Embryonic facial prominence (tissue), 1 donor: ENCODE data around the gene PES1.
"Not testable (repeated sequence)": the region's sequence is repeated elsewhere in the genome, so short reads cannot be mapped to it uniquely, and the experiment has no call there.

ENCODE experiments used
- DNase-seq: peaks from one replicate; pipeline ENCODE4 v3.0.0-alpha.2; 2016; ENCODE audit errors: extremely low spot score

Gene PES1

DNA sequence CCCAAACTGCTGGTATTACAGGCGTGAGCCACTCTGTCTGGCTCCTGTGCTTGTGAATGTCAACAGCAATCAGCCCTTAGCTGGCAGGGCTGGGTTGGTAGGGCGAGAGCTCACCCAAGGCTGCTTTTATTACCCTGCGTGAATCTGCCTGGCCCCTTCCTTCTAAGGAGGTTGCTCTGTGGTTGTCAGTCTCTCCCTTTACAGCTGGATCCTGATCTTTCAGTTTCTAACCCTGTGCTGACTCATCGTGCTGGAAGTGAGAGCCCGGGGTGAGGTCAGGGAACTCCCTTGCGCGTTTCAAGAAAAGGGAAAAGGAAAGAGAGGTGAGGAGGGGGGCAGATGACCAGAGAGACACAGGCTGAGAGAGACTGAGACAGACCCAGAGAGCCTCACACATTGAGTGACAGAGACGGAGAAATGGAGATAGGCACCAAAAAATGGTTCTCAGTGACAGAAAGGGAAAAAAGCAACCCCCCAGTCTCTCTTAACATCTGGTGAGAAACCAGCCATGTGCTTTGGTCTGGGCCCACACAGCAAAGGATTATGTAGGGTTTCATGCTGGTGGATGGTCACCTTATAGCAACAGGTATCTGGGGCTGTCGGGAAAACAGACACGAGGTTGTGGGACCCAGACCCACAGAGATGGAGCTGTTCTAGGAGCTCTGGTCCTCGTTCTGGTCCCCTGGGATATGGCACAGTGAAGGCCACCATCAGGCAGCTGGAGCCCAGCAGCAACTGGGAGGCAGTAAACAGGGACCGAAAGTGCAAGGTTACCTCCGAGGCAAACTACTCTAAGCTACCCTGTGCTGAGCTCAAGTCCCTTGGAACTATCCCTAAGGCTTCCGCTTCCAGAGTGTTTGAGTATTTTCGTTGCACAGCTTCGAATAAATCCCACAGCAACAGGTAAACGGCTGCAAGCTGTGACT, 17.8 kb upstream of the PES1 start:
- no peak for DNase-seq

DNA sequence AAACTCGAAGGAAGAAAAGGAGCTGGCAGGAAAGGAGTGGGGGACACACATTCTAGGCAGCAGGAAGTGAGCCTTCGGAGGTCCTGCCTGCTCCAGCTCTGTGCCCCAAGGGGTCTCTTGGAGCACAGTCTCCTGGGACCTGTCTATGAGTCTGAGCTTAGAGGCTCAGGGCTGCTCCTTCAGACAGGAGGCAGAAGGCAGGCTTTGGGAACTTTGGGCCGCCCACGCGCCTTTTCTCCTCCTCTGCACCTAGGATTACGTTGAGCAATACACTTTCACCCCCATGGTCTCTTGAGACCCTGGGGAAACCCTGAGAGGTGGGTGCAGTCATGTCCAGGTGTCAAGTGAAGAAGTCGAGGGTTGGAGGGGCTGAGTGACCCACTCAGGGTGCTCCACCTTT, 16.2 kb upstream of the PES1 start:
- no peak for DNase-seq

DNA sequence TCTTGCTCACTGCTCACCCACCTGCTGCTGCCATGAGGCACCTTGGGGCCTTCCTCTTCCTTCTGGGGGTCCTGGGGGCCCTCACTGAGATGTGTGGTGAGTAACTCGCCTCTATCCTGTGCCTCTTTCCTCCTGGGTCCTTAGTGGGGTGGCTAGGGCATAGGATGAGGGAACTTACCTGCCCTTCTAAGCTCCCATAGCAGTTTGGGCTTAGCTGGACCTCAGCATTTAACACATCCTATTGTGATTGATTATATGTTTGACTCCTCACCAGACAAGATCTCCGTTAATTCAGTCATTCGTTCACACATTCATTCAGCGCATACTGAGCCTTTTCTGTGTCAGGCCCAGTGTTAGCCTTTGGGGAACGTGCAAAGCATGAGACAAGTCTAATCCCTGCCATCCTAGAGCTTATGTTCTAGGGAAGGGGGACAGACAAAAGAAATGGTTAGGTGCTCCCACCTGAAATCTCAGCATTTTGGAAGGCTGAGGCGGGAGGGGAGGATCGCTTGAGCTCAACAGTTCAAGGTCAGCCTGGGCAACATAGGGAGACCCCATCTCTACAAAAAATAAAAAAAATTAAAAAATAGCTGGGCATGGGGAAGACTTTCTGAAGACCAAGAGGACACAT, 15.7 kb upstream of the PES1 start:
- no peak for DNase-seq

DNA sequence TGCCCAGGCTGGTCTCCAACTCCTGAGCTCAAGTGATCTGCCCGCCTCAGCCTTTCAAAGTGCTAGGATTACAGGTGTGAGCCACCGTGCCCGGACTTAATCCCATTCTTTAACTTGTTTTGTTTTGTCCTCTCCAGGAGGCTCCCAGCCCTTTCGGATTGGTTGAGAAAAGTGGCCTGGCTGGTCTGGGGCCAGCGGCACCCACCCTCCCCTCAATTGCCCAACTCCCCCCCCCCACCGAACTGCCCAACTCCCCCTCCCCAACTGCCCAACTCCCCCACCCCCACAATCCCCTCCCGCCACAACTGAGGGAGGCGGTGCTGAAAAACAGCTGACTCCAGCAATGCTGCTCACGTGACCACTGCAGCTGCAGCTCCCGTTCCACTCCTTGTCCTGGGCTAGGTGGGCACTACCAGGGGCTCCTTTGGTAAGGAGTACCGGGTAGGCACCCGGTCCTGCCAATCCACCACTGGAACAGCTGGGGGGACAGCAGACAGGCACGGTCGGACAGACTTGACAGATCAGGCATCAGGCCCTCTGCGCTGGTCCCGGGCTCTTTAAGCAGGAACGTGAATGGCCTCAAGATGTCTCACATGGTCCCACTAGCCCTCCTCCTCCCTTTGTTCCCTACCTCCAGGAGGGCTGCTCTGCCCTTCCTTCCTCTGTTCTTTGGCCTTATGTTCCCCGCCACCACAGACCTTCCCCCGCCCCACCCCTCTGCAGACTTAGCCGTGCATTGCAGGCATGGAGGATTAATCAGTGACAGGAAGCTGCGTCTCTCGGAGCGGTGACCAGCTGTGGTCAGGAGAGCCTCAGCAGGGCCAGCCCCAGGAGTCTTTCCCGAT, 15.0 kb upstream of the PES1 start, which contains the start of gene TCN2:
Gene TCN2 (plus strand): TSS at position 720 of the 845 bp plus-strand sequence. CDS start 158 bp downstream, outside the sequence.
- peak; percentile 39 for DNase-seq

DNA sequence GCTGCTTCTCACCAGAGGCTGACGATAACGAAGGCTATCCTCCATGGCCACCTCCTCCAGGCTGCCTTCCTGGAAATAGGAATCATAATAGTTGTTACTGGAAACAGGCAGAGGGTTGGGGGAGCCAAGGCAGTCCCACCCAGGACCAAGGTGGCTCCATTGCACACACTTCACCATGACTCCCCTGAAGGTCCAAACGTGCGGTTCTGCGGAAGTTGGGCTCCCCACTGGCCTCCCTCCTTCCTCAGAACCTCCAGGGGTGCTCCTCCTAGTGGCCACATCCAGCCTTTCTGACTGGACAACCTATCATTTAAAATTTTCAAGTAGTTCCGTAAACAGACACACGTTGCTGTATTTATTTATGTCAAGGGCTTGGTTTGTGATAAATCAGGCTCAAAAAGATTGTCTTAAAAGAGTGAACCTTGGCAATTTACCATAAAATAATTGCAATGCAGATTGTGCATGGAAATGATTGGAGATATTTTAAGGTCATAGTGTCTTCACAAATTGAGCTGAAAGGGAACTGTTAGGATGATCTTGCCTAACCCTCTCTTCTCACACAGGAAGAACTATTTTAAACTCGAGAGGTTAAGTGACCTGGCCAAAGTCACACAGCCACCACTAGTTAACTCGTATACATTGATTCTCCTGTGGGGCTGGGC, 13.9 kb upstream of the PES1 start:
- no peak for DNase-seq

DNA sequence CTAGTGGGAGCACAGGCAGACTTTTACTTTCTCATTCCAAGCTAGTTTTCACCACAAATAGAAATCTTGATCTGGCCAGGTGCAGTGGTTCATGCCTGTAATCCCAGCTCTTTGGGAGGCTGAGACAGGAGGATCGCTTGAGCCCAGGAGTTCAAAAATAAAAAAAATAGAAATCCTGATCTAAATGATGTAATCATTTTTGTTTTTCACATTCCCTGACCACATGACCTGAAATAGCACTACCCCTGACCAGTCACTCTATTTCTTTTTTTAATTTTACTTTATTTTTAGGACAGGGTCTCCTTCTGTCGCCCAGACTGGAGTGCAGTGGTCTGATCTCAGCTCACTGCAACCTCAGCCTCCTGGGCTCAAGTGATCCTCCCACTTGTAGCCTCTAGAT, 13.0 kb upstream of the PES1 start:
- DNase-seq = no peak

DNA sequence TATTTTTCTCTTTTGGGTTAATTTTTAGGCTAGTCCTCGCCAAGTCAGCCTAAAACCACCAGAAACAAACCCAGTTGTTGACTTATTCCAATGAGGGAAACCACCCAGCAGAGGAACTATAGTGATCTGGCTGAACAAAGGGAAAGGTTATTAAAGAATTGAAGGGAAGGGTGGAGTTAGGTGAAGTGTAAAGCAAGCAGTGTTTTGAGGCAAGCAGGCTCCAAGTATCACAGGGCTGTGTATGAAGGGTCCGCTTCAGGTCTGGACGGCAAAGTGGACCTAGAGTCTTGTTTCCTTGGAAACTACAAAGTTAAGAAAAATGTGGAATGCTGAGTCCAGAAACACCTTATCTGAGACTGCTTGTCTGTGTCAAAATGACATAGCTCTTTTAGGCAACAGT, 12.1 kb upstream of the PES1 start:
- DNase-seq = no peak

DNA sequence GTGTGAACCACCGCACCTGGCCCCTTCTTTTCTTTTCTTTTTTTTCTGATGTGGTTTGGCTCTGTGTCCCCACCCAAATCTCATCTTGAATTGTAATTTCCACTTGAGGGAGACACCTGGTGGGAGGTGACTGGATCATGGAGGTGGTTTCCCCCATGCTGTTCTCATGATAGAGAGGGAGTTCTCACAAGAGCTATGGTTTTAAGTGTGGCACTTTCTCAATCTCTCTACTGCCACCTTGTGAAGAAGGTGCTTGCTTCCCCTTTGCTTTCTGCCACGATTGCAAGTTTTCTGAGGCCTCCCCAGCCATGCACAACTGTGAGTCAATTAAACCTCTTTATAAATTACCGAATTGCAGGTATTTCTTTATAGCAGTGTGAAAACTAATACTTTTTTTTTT, 10.3 kb upstream of the PES1 start:
- no peak for DNase-seq

DNA sequence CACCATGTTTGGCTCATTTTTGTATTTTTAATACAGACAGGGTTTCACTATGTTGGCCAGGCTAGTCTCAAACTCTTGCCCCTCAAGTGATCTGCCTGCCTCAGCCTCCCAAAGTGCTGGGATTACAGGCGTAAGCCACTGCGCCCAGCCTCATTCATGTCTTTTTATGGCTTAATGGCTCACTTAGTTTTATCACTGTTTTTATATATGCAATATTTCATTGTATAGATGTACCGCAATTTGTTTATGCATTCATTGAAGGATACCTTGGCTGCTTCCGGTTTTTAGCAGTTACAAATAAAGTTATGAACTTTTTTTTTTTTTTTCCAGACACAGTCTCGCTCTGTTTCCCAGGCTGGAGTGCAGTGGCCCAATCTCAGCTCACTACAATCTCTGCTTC, 9.8 kb upstream of the PES1 start:
- DNase-seq = no peak

DNA sequence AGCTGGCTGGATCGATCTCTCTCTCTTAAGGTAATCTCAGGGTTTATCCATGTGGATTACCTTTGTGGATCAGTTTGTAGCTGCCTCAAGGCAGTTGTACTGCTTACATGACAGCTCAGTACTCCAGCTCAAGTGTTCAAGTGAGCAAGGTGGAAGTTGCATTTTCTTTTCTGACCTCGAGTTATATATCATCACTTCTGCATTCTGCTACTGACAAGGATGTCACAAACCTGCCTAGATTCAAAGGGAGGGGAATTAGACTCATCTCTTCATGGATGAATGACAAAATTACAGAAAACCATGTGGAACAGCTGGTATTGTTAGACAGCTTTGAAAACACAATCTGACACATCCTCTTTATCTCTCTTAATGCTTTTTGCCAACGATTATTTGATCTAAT, 9.2 kb upstream of the PES1 start:
- DNase-seq = no peak

DNA sequence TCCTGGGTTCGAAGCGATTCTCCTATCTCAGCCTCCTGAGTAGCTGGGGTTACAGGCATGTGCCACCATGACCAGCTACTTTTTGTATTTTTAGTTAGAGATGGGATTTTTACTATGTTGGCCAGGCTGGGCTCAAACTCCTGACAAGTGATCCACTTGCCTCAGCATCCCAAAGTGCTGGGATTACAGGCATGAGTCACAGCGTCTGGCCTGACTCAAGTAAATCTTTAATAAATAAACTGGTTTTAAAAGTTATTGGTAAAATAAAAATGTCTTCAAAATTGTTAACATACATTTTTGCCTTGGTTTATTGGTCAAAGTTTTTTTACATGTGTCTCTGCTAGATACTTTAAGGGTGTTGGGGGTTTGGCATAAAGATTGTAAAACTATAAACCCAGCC, 7.3 kb upstream of the PES1 start:
- DNase-seq = no peak

DNA sequence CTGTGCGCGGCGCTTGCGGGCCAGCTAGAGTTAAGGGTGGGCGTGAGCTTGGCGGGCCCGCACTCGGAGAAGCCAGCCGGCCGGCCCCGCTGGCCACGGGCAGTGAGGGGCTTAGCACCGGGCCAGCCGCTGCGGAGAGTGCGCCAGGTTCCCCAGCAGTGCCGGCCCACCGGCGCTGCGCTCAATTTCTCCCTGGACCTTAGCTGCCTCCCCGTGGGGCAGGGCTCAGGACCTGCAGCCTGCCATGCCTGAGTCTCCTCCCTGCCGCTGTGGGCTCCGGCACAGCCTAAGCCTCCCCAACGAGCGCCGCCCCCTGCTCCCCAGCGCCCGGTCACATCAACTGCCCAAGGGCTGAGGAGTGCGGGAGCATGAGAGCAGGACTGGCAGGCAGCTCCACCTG, 5.2 kb upstream of the PES1 start:
- DNase-seq = no peak

DNA sequence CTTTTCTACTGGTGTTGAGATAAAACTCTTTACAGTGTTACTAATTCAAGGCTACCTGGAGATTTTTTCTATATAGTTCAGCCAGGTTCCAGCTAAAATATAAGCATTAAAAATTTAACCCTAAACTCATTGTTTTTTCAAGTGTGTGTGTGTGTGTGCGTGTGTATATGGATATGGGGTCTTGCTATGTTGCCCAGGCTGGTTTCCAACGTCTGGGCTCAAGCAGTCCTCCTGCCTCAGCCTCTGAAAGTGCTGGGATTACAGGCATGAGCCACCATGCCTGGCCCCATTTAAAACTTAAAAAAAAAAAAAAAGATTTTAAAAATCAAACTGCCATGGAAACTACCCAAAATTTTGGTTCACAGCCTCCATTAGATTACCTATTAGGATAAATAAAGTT, 4.5 kb upstream of the PES1 start:
- DNase-seq = no peak

DNA sequence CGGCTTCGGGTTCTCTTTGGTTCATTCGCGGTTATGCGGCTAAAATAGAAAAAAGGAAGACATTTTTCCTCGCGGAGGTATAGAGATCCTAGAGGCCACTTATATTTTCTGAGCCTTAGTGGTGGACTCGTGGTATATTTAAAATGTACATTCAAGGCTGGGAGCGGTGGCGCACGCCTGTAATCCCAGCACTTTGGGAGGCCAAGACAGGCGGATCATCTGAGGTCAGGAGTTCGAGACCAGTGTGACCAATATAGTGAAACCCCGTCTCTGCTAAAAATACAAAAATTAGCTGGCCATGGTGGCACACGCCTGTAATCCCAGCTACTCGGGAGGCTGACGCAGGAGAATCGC, 627 bp upstream of the PES1 start:
- not testable (repeated sequence) for DNase-seq

DNA sequence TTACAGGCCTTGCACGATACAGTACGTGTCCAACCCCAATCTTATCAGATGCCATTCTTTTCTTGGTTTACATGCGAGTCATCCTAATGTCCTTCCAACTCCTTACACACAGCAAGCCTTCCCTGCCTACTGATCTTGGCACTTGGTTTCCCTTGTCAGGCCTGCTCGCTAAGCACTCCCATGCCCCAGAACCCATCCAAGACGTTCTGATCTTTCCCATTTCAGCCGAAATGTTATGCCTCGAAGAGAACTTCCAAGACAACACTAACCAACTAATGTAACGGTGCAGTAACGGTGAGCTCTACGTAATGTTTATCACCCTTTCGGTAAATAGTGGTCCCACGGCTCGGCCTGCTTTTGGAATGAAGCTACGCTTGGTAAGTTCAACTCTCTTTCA, 521 bp downstream of the PES1 start:
- no peak for DNase-seq

DNA sequence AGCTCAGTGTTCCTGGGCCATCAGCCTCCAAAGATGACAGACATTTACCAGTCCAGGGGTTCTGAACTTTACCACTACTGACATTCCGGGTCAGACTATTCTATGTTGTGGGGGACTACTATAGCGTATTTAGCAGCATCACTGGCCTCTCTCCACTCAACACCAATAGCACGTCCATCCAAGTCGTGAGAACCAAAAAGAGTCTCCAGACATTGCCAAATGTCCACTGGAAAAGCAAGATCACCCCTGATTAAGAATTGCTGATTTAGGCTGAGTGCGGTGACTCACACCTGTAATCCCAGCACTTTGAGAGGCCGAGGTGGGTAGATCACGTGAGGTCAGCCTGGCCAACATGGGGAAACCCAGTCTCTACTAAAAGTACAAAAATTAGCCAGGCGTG, 5.3 kb downstream of the PES1 start:
- DNase-seq = no peak

DNA sequence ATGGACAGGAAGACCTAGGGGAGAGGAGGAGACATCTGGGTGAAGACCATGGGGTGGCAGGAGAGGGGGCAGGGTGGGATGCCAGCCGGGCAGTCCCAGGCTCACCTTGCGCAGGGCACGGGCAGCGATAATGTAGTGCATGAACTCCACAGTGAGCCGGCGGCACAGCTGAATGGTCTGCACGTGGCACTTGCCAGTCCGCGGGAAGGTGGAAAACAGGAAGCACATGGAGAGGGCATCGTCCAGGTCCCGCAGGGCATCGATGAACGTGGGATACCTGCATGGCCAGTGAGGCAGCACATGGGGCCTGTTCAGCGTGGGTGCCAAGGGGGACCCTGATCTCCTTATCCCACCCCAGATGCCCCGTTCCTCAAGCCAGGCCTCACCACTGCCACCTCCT, 7.3 kb downstream of the PES1 start:
- no peak for DNase-seq

DNA sequence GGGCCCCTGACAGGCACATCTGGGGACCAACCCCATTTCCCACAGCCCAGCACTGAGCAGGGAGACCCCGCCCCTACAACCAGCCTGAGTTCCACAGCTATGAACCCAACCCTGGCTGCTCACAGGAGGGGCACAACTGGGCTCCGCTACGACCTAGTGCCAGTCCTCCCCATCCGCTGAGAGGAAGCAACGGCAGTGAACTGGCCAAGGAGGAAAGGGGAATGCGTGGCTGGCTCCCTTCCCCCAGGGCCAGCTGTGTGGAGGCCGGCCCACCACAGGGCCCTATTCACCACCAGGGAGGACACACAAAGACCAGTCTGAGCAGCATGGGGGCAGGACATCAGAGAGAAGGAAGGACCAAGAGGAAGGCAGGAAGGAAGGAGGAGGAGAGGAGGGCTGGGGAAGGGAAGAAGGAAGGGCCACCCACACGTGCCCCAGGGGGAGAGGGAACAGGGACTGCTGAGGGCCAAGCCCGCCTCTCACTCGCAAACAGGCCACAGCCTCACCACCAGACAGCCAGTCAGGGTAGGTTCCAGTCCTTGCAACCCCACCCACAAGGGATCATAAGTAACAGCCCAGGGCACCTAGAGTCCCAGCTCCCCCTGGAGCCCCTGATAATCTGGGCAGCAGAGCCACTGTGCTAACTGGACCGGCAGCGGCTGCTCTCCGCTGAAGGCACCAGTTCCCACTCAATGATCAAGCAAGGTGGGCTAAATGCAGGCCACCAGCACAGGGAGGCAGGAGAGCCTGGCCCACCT, 8.7 kb downstream of the PES1 start:
- no peak for DNase-seq

DNA sequence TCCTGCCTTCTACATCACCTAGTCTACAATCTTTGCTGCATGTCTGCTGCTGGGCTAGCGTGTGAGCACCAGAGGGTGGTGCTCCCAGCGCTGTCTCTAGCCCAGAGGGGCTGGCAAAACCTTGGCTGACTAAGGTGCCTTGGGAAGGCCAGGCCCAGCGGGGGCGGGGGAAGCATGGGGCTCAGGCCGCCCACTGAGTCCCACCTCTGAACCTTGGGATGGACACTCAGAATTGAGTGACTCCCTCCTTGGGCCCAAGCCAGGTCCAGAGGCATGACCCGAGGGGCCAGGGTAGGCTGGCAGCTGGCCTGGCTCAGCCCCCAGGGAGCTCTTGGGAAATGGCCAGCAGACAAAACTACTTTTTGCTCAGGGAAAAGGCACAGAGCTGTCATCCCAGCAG, 9.7 kb downstream of the PES1 start:
- DNase-seq = no peak

DNA sequence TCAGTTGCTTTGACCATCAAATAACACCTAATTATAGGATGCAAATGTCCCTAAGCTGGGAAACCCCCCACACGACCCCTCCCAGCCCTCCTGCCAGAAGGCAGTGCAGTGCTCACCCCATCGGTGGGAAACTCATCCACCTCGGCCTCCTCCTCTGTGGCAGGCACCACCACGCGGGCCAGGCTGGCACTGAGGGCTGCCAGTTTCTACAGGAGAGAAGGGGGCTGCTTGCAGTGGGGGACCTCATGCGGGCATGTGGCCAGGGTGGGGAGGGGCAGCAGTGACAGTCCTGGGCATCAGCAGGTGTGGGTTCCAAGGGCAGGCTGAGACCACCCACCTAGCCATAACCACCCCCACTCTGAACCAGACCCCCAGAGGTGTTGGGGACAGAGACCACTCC, 10.8 kb downstream of the PES1 start:
- no peak for DNase-seq

DNA sequence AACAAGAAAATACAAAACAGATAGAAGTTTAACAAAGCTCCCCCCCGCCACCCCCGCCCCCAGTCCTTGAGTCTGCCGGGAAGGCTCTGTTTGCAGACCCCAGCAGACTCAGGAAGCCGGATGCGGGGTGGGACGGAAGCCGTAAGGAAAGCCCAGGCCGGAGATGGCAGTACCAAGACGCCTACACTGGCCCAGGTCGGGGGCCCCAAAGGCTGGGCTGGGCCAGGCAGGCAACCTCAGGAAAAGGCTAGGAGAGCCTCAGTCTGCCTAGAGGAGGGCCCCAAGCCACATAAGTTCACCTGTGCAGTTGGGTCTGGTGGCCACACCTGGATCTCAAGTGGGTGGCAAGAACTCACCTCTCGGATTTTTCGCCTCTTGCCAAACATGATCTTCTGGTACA, 13.2 kb downstream of the PES1 start:
- no peak for DNase-seq
